Endothelial cell (in vitro differentiated cells): ENCODE data around the gene NRXN2. TPM values are rescaled to one million over a fixed set of nuclear protein-coding genes. Genes with fewer than 3 reads are reported as not detected.

Experiments used
- DNase-seq: peaks from one replicate; pipeline ENCODE4 v3.0.0; 2021; ENCODE audit warnings: low spot score
- H3K27ac Mint-ChIP-seq: one replicate; pipeline ENCODE4 v1.8.0; 2021; ENCODE audit warnings: mixed read lengths, inconsistent platforms; ENCODE audit not compliant: unreplicated experiment
- H3K27me3 Mint-ChIP-seq: one replicate; pipeline ENCODE4 v1.8.0; 2021; ENCODE audit warnings: mild to moderate bottlenecking, moderate library complexity, mixed read lengths, inconsistent platforms; ENCODE audit not compliant: unreplicated experiment
- H3K36me3 Mint-ChIP-seq: one replicate; pipeline ENCODE4 v1.8.0; 2021; ENCODE audit warnings: mild to moderate bottlenecking, low read depth, mixed read lengths, inconsistent platforms; ENCODE audit not compliant: unreplicated experiment
- H3K4me1 Mint-ChIP-seq: one replicate; pipeline ENCODE4 v1.8.0; 2021; ENCODE audit warnings: mild to moderate bottlenecking, mixed read lengths, inconsistent platforms; ENCODE audit not compliant: unreplicated experiment
- H3K4me3 Mint-ChIP-seq: one replicate; pipeline ENCODE4 v1.8.0; 2021; ENCODE audit warnings: mild to moderate bottlenecking, mixed read lengths, inconsistent platforms; ENCODE audit not compliant: unreplicated experiment
- H3K9me3 Mint-ChIP-seq: one replicate; pipeline ENCODE4 v1.8.0; 2021; ENCODE audit warnings: mixed read lengths, inconsistent platforms; ENCODE audit not compliant: unreplicated experiment
- total RNA-seq: library from RNA; stranded (reverse); fragmentation: NEBNext Ultra II Directional; extraction: Animal tissue kit (Norgen Biotek cat#: 25700); gene quantifications from one replicate; pipeline ENCODE4 v1.2.1, GENCODE V29; 2021; ENCODE audit not compliant: unreplicated experiment
- TF ChIP-seq, protein P1 (sequence below): fragments of 200-600 bp; sonication (generic); IDR thresholded peaks from one replicate; pipeline ENCODE4 v1.5.0; 2021; ENCODE audit warnings: antibody characterized with exemption; ENCODE audit not compliant: unreplicated experiment

The NRXN2 gene
- total RNA-seq, 1 donor from 2014 or later: 11.5 TPM

DNA sequence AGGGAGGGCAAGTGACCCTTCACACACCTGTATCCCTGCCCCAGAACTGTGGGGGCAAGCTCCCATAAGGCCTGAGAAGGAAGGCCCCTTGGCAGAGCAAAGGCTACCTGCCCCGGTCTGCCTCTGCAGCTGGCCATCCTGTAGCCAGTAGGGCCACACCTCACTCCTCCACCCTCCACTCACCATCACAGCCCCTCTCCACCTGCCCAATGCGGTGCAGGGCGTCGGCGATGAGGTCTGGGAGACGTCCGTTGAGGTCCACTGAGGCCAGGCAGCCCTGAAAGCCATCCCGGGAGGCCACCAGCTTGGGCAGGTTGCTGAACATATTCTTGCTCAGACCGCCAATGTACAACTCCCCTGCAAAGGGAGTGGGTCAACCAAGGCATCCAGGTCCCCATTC is 74.4 kb downstream of the NRXN2 start:
- DNase-seq: no peak
- Mint-ChIP-seq H3K9me3 (no peaks in the 10 kb centered on the region), H3K4me1 (peaks cover 3% of the 10 kb centered on the region), H3K36me3 (no peaks in the 10 kb centered on the region), H3K27ac (no peak overlapping the region), H3K4me3 (no peak overlapping the region), H3K27me3 (peaks cover 20% of the 10 kb centered on the region)
- TF ChIP-seq, protein P1, sequence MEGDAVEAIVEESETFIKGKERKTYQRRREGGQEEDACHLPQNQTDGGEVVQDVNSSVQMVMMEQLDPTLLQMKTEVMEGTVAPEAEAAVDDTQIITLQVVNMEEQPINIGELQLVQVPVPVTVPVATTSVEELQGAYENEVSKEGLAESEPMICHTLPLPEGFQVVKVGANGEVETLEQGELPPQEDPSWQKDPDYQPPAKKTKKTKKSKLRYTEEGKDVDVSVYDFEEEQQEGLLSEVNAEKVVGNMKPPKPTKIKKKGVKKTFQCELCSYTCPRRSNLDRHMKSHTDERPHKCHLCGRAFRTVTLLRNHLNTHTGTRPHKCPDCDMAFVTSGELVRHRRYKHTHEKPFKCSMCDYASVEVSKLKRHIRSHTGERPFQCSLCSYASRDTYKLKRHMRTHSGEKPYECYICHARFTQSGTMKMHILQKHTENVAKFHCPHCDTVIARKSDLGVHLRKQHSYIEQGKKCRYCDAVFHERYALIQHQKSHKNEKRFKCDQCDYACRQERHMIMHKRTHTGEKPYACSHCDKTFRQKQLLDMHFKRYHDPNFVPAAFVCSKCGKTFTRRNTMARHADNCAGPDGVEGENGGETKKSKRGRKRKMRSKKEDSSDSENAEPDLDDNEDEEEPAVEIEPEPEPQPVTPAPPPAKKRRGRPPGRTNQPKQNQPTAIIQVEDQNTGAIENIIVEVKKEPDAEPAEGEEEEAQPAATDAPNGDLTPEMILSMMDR: no peak

DNA sequence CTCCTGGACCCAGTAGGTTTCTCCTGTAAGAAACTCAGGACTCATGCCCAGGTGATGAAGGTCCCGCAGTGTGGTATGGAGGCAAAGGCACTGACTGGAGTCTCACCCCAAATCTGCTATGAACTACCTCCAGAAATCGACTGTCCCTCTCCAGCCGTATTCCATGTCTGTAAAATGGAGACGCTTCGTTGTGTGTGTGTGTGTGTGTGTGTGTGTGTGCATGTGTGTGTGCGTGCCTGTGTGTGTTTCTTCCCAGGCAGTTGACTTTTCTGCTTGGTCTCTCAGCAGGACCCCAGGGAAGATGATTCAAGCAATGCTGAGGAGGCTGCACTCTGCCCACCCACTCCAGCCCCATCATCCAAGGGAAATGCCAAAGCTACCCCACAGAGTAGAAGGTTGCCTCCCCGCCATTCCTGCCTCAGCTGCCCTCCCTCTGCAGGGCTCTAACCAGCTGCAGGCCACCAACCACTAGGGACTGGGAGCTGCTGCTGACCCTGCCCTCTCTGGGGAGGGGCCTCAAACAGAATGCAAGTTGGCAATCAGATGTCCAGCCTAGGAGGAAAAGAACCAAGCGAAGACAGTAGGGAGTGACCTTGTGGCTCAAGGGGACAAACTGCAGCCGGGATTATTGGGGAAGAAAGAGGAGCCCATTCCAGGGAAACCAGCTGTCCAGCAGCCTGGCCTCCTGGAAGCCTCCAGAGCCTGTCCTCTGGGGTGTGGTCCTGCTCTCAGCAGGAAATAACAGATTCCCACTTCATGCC is 75.8 kb downstream of the NRXN2 start:
- DNase-seq: no peak
- Mint-ChIP-seq H3K27me3 (peaks cover 16% of the 10 kb centered on the region), H3K4me3 (no peak overlapping the region), H3K27ac (no peak overlapping the region), H3K9me3 (no peaks in the 10 kb centered on the region), H3K36me3 (no peaks in the 10 kb centered on the region), H3K4me1 (peaks cover 3% of the 10 kb centered on the region)
- TF ChIP-seq, protein P1: no peak

DNA sequence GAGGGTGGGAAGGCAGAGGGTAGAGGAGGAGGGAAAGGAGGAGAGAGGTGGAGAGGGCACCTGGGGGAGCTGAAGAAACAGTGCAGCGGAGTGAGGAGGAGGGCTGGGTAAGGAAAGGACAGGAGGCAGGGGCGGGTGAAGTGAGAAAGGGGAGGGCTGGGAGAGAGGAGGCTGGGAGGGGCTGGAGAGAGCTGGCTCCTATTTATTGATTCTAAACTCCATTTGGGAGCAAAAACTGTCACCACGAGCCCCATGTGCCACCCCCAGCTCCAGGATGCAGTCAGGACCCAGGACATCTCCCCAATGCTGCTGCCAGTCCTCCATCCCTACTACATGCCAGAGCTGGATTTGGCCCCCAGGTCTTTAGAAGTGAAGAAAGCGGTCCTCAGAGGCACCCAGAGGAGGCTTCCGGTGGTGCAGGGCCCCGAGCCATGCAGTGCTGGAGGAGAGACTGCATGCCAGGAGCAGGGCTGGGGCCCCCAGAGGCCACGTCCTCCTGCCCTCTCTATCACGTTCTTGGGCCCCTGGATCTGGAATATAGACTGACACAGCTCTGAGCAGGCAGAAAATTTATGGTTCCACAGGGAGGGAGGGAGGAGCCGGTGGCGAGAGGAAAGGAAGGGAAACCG is 78.2 kb downstream of the NRXN2 start:
- TF ChIP-seq, protein P1: no peak
- H3K27ac Mint-ChIP-seq: no peak overlapping the region
- no peak overlapping the region for H3K4me3 Mint-ChIP-seq
- DNase-seq: no peak
- H3K36me3 Mint-ChIP-seq: no peaks in the 10 kb centered on the region
- H3K4me1 Mint-ChIP-seq: peaks cover 3% of the 10 kb centered on the region
- H3K9me3 Mint-ChIP-seq: no peaks in the 10 kb centered on the region
- peaks cover 9% of the 10 kb centered on the region for H3K27me3 Mint-ChIP-seq

DNA sequence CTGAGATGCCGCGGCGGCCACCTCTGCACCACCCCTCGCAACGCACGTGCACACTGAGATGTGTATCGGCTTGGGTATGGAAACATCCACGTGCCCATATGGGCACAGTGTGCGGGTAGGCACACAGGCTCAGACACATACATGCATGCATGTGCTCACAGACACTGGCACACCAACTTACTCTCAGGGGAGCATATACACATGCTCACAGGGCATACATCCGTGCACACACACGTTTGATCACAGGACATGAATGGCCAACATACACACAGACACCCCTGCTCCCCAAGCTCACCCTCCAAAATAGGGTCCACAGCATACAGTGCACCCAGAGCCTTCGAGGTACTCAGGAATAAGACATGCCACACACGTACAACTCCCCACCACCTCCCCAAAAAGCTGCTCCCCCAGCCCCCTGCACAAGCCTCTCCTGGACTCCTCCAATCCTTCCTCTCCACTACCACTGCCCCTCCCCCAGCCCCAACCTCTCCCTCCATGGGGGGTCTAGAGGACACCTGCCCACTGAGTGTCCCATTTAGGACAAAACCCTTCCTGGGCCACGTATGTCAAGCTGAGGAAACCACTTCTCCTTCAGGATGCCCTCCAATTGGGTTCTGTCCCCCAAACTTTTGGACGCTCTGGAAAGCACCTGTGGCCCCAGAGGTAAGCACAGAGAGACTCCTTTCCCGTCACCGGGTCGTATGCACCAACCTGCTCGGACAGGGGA is 78.9 kb downstream of the NRXN2 start:
- TF ChIP-seq, protein P1: no peak
- Mint-ChIP-seq H3K4me1 (no peaks in the 10 kb centered on the region), H3K36me3 (no peaks in the 10 kb centered on the region), H3K4me3 (no peak overlapping the region), H3K27me3 (peaks cover 9% of the 10 kb centered on the region), H3K9me3 (no peaks in the 10 kb centered on the region), H3K27ac (no peak overlapping the region)
- DNase-seq: no peak
